Hepatocyte (in vitro differentiated cells): ENCODE data around the gene GRIK1. TPM values are rescaled to one million over a fixed set of nuclear protein-coding genes. Genes with fewer than 3 reads are reported as not detected.

Experiments used
- DNase-seq: peaks from one replicate; pipeline ENCODE4 v3.0.0-alpha.2; 2016; ENCODE audit warnings: low spot score
- H2AFZ ChIP-seq: fragments of 200-600 bp; sonication (generic); 2 replicates; pipeline ENCODE4 v1.6.0; 2016; ENCODE audit warnings: antibody characterized with exemption, mild to moderate bottlenecking
- H3K27ac ChIP-seq: fragments of 200-600 bp; sonication (generic); 2 replicates; pipeline ENCODE4 v1.5.1; 2016; ENCODE audit warnings: mild to moderate bottlenecking
- H3K27me3 ChIP-seq: fragments of 200-600 bp; sonication (generic); 2 replicates; pipeline ENCODE4 v1.6.1; 2016
- H3K36me3 ChIP-seq: fragments of 200-600 bp; sonication (generic); replicated peaks from 2 replicates; pipeline ENCODE4 v1.5.1; 2016; ENCODE audit warnings: low read depth; ENCODE audit not compliant: insufficient read depth
- H3K4me1 ChIP-seq: fragments of 200-600 bp; sonication (generic); 2 replicates; pipeline ENCODE4 v1.5.1; 2016; ENCODE audit warnings: mild to moderate bottlenecking, moderate library complexity; ENCODE audit not compliant: insufficient read depth
- H3K4me2 ChIP-seq: fragments of 200-600 bp; sonication (generic); 2 replicates; pipeline ENCODE4 v1.6.0; 2016
- H3K4me3 ChIP-seq: fragments of 200-600 bp; sonication (generic); 2 replicates; pipeline ENCODE4 v1.5.1; 2016; ENCODE audit warnings: mild to moderate bottlenecking
- H3K79me2 ChIP-seq: fragments of 200-600 bp; sonication (generic); 2 replicates; pipeline ENCODE4 v1.6.0; 2017; ENCODE audit warnings: mild to moderate bottlenecking
- H3K9me2 ChIP-seq: fragments of 200-600 bp; sonication (generic); replicated peaks from 2 replicates; pipeline ENCODE4 v1.6.0; 2017; ENCODE audit warnings: mild to moderate bottlenecking; ENCODE audit not compliant: insufficient read depth
- H3K9me3 ChIP-seq: fragments of 200-600 bp; sonication (generic); 2 replicates; pipeline ENCODE4 v1.5.1; 2016; ENCODE audit warnings: low read depth, mild to moderate bottlenecking
- H4K20me1 ChIP-seq: fragments of 200-600 bp; sonication (generic); 2 replicates; pipeline ENCODE4 v1.6.0; 2016; ENCODE audit warnings: mild to moderate bottlenecking; ENCODE audit not compliant: insufficient read depth, poor library complexity, severe bottlenecking
- EZH2 ChIP-seq: fragments of 200-600 bp; sonication (generic); IDR thresholded peaks from 2 replicates; pipeline ENCODE4 v1.6.1; 2016; ENCODE audit warnings: antibody characterized with exemption, mild to moderate bottlenecking, borderline replicate concordance
- EZH2phosphoT487 ChIP-seq: fragments of 200-600 bp; sonication (generic); IDR thresholded peaks from one replicate; pipeline ENCODE4 v1.6.1; 2018; ENCODE audit warnings: antibody characterized with exemption, mild to moderate bottlenecking, low read depth, moderate library complexity; ENCODE audit not compliant: unreplicated experiment, severe bottlenecking
- WGBS: methylation state at CpG from one replicate; pipeline ENCODE4 v1.1.6; 2016; ENCODE audit warnings: low lambda C conversion rate; ENCODE audit errors: missing lambda C conversion rate; 5-methylcytosine and 5-hydroxymethylcytosine counted together
- polyA plus RNA-seq: library from polyadenylated mRNA; unstranded; fragments of >200 nt; fragmentation: Nextera tagmentation; extraction: Ambion mirVana; gene quantifications from 2 replicates; pipeline ENCODE4 v1.2.1, GENCODE V29; 2016
- total RNA-seq: library from RNA; depleted of rRNA; stranded (reverse); fragments of >200 nt; gene quantifications from 2 replicates; pipeline ENCODE4 v1.2.3, GENCODE V29; 2014
- TF ChIP-seq, protein P1 (sequence below): fragments of 200-600 bp; sonication (generic); IDR thresholded peaks from 2 replicates; pipeline ENCODE4 v1.5.1; 2016; ENCODE audit warnings: antibody characterized with exemption, mild to moderate bottlenecking; ENCODE audit not compliant: poor library complexity

Gene GRIK1
- total and polyA plus RNA-seq, 2 experiments from 2014 or later, result 0.77 to 2.3 TPM

DNA sequence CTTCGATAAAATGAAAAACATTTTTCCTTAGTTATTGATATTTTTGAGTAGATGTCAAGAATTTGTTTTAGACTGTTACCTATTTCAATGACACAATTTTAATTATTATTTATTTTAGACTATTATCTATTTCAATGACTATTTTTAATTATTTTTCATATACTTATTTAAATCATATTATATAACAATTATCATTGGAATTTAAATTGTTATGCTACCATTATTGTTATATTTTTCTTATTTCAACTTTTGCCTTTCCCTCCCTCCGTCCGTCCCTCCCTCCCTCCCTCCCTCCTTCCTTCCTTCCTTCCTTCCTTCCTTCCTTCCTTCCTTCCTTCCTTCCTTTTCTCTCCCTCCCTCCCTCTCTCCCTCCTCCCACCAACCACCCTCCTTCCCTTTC, 229.3 kb downstream of the GRIK1 start:
- no peak overlapping the region for H3K4me2 ChIP-seq
- H2AFZ ChIP-seq, result no peak overlapping the region
- H3K4me3 ChIP-seq, result no peak overlapping the region
- TF ChIP-seq EZH2 (no peak), EZH2phosphoT487 (no peak)
- TF ChIP-seq, protein P1, sequence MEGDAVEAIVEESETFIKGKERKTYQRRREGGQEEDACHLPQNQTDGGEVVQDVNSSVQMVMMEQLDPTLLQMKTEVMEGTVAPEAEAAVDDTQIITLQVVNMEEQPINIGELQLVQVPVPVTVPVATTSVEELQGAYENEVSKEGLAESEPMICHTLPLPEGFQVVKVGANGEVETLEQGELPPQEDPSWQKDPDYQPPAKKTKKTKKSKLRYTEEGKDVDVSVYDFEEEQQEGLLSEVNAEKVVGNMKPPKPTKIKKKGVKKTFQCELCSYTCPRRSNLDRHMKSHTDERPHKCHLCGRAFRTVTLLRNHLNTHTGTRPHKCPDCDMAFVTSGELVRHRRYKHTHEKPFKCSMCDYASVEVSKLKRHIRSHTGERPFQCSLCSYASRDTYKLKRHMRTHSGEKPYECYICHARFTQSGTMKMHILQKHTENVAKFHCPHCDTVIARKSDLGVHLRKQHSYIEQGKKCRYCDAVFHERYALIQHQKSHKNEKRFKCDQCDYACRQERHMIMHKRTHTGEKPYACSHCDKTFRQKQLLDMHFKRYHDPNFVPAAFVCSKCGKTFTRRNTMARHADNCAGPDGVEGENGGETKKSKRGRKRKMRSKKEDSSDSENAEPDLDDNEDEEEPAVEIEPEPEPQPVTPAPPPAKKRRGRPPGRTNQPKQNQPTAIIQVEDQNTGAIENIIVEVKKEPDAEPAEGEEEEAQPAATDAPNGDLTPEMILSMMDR, result no peak
- no peaks in the 10 kb centered on the region for H3K79me2 ChIP-seq
- no peaks in the 10 kb centered on the region for H3K9me2 ChIP-seq
- H3K36me3 ChIP-seq, result no peaks in the 10 kb centered on the region
- no peaks in the 10 kb centered on the region for H3K27me3 ChIP-seq
- no peaks in the 10 kb centered on the region for H4K20me1 ChIP-seq
- no peaks in the 10 kb centered on the region for H3K9me3 ChIP-seq
- H3K27ac ChIP-seq, result no peak overlapping the region
- WGBS, result 100% methylated on average over 1 of the region's 3 CpGs
- no peaks in the 10 kb centered on the region for H3K4me1 ChIP-seq
- DNase-seq, result no peak

- H3K4me1 ChIP-seq, result no peaks in the 10 kb centered on the region
- no peaks in the 10 kb centered on the region for H3K9me3 ChIP-seq
- H3K79me2 ChIP-seq, result no peaks in the 10 kb centered on the region
- no peaks in the 10 kb centered on the region for H4K20me1 ChIP-seq
- TF ChIP-seq EZH2, result no peak
- TF ChIP-seq, protein P1, result no peak
- TF ChIP-seq EZH2phosphoT487, result no peak
- H2AFZ ChIP-seq, result no peak overlapping the region
- no peak overlapping the region for H3K4me2 ChIP-seq
- H3K27ac ChIP-seq, result no peak overlapping the region
- no peak overlapping the region for H3K4me3 ChIP-seq
- 93% methylated on average over 4 of the region's 4 CpGs for WGBS
- H3K27me3 ChIP-seq, result no peaks in the 10 kb centered on the region
- no peaks in the 10 kb centered on the region for H3K9me2 ChIP-seq
- H3K36me3 ChIP-seq, result no peaks in the 10 kb centered on the region
- no peak for DNase-seq
These were observed 231.4 kb downstream of the GRIK1 start for GRCh38 chr21:29708401-29708800.

DNA sequence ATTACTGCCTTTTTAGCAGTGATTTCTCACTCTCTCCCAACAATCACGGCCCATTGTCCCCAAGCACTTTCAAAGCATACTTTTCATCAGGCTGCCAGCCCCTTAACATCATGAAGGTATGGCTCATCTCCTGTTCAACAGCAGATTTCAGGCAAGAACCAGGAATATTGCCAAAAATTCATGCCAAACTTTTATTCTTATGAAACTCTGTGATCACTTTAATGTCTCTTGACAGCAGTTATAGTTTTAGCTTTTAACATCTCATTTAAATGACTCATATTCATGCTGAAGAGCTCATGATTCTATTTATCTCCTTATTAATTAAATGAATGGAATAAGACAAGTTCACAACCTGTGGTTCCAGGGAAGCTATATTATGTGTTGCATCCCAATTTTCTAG, 235.1 kb downstream of the GRIK1 start:
- Histone ChIP-seq H3K9me2 (no peaks in the 10 kb centered on the region), H3K79me2 (no peaks in the 10 kb centered on the region), H3K4me2 (no peak overlapping the region), H2AFZ (no peak overlapping the region), H3K36me3 (no peaks in the 10 kb centered on the region), H3K4me1 (no peaks in the 10 kb centered on the region), H3K4me3 (no peak overlapping the region), H3K27ac (no peak overlapping the region), H4K20me1 (no peaks in the 10 kb centered on the region), H3K9me3 (no peaks in the 10 kb centered on the region), H3K27me3 (no peaks in the 10 kb centered on the region)
- DNase-seq, result no peak
- WGBS, result 80% methylated on average over 1 of the region's 1 CpG
- no peak for TF ChIP-seq EZH2
- TF ChIP-seq, protein P1, result no peak
- no peak for TF ChIP-seq EZH2phosphoT487

DNA sequence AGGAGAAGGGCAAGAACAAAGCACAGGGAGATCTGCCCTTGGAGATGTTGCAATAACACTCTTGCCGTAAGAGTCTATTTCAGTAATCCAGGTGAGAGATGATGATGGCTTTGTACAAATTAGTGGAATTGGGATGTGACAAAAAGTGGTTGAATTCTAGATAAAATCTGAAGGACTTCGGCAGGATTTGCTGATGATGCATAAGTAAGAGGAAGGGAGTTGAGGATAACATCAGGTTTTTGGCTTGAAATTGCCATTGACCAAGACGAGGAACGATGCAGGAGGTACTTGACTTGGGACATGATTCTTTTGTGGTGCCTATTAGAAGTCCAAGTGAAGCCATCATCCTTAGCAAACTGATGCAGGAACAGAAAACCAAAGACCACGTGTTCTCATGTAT, 238.1 kb downstream of the GRIK1 start:
- Histone ChIP-seq H3K27ac (no peak overlapping the region), H3K4me2 (no peak overlapping the region), H3K36me3 (no peaks in the 10 kb centered on the region), H3K79me2 (no peaks in the 10 kb centered on the region), H2AFZ (no peak overlapping the region), H3K4me3 (no peak overlapping the region), H3K9me3 (no peaks in the 10 kb centered on the region), H3K27me3 (no peaks in the 10 kb centered on the region), H4K20me1 (no peaks in the 10 kb centered on the region), H3K9me2 (no peaks in the 10 kb centered on the region), H3K4me1 (no peaks in the 10 kb centered on the region)
- TF ChIP-seq, protein P1, result no peak
- no peak for TF ChIP-seq EZH2
- TF ChIP-seq EZH2phosphoT487, result no peak
- no peak for DNase-seq
- WGBS, result 91% methylated on average over 5 of the region's 5 CpGs
